ENCODE data around the gene DLG2.
"Not testable (repeated sequence)": the region's sequence is repeated elsewhere in the genome, so short reads cannot be mapped to it uniquely, and the experiment has no call there.

DLG2 gene

DNA sequence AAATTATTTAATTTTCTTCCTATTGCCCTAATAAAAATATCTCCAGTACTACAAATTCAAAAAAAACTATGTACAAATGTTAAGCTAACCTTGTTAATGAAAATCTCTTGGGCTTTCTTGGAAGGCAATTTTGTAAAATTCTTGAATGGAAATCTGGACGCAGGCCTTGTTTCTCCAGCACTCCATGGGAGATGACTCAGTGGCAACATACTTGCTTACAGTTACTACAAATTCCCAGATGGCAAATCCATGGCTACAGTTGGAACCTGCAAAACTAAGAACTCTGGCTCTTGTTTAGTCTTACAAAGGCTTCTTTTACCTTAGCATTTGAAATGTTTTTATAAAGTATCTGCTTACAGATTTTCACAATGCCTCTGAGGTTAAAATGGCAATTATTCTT is 725.2 kb downstream of the DLG2 start:
- DNase-seq (ENCODE audit: low read depth) = no peak

DNA sequence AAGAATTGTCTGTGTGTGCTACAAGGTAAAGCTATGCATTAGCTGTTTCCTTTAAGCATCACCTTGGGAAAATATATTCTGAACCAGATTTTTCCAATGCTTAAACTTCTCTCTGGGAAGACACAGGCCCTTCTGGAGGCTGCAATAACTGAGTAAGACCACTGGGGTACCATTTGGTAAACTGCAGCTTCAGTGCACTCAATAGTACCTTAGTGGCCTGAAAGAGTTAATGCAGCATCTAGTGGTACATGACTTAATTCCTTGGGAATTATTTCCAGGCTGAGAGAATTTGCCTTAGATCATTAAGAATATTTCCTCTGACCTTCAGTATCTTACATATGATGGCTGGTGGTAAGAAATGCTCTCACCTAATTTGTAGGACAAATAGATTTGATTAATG is 727.4 kb downstream of the DLG2 start:
- no peak for DNase-seq (ENCODE audit: low read depth)

DNA sequence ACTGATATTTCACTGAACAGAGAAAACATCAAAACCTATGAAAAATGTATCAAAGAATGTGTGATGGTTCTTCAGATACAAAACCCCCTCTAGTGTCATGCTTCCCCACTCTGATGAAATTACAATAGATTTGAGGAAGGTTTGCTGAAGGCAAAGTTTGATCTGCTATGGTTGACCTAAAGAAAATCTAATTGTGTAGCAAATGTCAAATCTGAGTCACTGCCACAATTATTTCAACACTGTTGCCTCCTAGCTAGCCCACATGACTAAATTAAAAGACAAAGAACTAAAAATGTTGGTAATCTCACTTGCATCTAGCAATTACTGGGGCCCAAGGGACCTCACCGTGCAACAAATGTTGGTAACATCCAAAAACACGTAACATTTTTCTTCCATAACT is 728.0 kb downstream of the DLG2 start:
- DNase-seq (ENCODE audit: low read depth) = no peak

DNA sequence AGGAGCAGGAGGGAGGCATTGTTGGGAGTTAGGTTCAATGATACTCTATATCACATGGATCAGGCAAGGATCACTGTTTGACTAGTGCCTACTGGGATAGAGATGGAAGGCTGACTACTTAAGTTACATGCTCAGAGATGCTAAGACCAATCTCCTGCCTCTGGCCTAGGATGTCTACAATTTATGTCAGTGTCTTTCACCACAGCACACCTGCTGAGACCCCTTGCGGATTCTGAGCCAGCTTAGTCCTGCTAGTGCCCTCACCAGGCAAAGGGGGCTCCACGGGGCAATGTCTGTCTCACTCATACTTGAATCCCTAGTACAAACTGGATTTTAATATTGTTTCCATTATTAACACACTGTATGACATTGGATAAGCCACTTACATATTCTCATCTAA is 732.5 kb downstream of the DLG2 start:
- no peak for DNase-seq (ENCODE audit: low read depth)

DNA sequence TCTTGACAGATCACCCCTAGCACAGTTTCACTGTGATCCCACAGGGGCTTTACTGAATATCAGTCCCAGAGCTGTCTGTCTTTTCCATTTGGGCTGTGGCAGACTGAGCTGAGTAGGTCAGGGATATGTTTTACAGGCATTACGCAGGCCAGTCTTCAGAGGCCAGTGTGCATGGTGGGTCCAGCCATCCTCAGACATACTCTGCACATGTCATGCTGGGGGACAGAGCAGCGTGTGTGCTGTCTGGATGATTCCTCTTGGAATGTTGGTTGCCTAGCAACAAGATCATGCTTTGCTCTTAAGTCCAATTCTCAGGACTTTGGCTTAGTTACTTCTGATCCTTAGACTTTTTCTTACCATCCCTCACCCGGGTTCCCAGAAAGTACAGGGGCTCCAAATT is 736.5 kb downstream of the DLG2 start:
- DNase-seq (ENCODE audit: low read depth) = no peak

DNA sequence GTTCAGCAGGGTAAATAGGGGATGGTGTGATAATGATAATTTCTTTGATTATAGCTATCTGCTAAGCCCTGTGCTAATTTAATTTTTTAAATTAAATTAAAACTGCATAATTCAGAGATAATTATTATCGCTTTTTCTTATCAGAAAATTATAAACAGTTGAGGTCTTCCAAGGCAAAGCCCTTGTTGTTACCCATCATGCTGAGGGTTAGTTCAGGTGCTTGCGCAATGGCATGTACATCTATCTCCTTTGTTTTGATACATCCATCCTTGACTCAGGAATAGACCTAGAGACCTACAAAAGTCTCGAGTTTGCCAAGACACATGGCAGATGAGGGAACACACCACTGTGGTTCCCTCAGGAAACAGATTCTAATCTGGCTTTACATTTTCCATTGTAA is 737.6 kb downstream of the DLG2 start:
- DNase-seq (ENCODE audit: low read depth) = no peak

DNA sequence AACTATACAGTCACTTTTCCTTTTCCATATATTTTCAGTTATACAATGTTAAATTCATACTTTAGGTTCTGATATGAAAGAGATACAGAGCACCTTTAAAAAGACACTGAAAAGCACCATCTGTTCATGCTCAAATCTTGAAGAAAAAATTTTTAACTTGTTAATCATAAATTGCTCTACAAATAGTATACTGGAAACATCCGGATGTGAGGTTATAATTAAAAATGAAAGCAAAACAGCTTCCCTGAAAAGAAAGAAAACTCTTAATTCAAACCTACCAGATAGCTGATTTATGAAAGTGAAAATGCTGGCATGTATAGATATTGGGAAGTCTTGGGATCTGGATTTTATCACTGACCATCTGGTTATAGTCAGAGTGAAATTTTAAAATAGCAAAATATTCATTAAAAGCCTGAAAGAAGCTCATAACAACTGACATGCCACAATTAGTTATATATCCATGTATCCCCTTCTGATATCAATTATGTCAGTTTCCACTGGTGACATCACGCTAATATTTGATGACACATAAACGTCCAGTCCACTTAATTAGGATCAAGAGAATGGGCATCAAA is 740.0 kb downstream of the DLG2 start:
- DNase-seq (ENCODE audit: low read depth) = no peak

DNA sequence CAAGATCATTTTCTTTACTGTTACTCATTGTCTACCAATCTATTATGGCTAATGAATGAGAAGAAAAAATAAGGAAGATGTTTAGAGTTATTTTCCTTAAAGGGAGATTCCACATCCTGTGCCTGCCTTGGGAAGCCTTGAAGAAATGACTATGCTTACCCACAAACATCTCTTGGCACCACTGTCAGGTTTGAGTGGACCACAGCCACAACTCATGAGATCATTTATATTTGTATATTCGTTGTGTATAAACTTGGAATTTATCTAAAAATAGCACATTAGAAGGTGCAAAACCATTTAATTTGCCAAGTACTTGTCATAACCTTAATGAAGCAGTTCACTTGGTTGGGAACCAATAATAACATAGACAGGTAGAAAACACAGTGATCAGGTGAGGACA is 740.8 kb downstream of the DLG2 start:
- DNase-seq (ENCODE audit: low read depth) = no peak

DNA sequence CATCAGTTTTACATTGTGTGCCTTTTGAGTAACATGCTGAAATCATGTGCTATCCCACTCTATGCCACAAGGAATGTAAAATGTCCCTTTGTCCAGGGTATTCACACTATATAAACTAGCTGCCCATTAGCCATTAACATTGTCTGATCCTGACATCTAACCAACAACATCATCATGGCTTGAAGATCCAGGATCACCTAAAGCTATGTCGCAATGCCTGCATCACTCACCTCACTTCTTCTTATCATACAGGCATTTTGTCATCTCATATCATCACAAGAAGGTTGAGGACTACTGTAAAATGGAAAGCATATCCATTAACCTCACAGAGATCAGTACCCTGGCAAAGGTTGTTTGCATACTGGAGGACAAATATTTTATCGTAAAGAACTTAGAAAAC is 742.3 kb downstream of the DLG2 start:
- DNase-seq (ENCODE audit: low read depth) = no peak

DNA sequence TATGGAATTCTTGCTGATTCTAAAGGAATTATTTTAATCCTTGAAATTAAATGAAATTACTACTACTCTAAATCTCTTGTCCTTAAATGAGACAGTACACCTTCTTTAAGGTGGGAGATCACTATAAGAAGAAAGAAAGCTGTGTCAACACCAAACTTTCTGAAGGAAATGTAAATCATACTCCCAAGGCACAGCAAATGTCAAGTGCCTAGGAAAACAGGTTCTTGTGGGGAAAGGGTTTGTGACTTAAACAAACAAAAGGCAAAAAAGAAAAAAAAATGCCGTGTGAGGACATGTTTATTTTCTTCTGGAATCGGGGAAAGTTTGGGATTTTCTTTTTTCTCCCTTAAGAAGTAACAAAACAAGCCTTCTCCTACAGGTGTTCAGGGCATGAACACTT is 745.1 kb downstream of the DLG2 start:
- DNase-seq (ENCODE audit: low read depth) = no peak

DNA sequence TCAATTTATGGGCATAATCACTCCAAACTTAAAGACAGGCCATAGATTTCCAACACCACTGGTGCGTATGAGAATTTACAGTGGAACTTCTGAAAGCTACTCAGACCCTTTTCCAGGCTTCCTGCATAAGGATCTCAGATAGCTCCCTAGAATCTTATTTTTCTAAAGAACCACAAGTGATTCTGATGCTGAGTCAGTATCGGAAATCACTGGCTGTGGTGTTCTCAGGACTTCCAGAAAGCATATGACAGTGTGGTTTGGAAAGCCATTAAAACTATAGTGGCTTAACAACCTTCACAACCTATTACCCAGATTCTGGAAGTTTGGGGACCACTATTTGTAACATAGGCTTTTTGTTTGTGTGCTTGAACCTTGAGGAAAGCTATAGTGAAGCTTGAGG is 756.0 kb downstream of the DLG2 start:
- DNase-seq (ENCODE audit: low read depth) = no peak

DNA sequence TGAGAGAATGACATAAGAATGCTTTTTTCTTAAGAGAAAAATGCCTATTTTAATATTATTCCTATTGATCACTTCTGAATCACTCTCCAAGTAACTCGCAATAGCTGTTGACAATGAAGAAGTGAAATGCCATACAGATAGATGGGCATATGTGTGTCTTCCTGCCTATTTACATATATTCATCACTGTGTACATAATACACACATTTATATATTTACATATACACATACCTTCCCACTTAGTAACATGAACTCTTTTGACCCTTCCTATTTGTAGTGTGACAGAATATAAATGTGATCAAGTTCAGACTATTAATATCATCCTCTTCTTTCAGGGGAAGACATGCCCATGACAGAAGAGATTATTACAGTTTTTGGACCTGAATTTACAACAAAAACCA is 756.7 kb downstream of the DLG2 start:
- DNase-seq (ENCODE audit: low read depth) = no peak

DNA sequence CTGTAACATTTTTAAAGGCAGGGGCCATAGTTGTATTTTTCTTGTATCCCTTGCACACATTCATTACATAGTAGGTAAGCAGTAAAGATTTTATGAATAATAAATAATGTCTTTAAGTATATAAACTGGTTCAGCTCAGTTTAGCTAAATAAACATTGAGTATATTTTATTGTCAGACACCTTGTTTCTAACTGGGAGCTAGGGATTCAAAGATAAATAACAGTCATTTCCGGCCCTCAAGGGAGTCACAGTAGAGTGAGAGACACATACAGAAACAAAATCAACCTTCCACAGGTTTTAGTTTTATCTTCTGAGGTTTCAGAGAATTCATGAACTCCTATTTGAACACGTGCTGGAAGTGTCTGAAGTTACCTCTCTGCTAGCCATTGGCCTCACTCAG is 760.2 kb downstream of the DLG2 start:
- DNase-seq (ENCODE audit: low read depth) = no peak

DNA sequence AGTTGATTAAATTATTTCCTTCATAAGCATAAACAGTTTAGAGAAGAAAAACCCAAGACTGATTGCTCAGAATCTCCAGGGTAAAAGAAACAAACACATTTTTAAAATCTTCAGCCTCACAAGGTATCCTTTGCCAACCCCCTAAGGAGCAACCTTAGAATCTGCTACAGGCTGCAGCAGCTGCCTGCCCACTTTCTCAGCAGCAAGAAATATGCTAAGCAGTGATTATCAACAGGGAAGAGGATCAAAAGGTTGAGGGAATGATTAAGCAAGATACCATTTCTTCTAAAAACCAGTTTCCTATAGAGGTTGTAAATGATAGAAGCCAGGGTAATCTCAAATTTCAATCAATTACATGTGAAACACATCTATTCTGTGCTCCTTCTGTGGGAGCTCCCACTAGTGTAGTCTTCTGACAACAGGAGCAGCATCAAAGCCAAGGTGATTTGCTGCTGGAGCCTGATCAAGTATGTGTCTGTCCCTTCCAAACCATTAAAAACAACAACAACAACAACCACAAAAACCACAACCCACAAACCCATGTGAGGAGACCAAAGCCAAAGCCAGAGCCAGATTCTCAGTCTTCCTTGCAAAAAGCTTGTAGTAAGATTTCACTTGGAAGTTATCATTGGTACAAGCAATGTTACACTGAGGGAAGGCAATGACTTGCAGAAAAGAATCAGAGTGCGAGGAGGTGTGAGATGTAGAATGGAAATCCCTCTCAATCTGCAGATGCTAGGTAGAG is 761.2 kb downstream of the DLG2 start:
- no peak for DNase-seq (ENCODE audit: low read depth)

DNA sequence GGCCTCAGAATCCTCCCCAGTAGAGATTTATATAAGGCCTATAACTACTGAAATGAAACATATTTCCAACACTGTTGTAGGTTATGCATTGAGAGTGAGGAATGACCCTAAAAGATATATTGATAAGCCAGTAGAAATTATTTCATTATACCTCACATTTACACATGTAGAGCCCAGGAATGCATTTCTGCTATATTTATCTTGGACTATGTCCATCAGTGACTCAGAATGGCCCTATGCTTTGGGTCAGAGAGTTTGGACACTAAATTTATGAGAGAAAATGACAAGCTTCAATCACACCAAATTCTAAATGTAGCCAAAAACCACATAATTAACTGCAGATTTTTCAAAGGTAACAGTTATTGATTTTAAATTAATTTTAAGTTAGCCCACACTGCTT is 761.9 kb downstream of the DLG2 start:
- no peak for DNase-seq (ENCODE audit: low read depth)

DNA sequence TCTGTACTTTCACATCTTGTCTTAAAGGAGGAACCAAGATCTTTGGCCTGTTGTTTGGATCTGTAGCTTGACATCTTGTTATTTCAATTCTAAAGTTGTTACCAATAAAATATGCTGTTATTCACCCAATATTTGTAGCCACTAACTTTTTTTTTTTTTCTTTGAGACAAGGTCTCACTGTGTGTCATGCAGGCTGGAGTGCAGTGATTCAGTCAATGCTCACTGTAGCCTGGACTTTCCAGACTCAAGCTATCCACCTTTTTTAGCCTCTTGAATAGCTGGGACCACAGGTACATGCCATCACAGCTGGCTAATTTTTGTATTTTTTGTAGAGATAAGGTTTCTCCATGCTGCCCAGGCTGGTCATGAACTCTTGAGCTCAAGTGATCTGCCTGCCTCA is 769.4 kb downstream of the DLG2 start:
- no peak for DNase-seq (ENCODE audit: low read depth)

DNA sequence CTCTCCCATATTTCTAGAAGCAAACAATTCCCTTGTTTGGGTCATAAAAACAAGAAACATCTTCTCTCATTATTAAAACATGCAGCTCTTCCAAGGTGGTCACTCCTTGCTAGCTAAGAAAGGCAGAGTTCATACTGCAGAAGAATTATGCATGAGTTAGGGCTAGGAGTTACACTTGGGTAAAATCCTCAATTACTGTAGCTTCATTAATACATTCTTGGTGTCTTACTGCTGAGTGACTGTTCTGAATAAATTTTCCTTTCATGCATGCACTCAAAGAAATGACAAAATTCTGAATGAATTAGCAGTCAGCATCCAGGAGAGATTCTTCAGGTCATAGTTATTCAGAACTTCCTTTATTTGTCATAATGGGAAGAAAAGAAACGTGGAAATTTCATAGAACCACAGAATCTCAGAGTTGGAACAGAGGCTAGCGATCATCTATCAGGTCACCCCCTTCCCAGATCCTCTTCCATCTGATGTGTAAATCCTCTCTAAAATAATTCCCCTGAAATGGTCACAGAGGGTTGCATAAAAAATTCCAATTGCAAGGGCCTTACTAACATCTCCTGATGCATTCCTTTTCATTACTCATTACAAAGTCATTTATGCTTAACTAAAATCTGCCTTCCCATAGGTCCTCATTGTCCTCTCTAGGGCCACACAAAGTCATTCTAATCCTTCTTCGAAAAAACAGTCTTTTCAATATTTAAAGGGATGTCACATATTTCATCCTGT is 771.5 kb downstream of the DLG2 start:
- no peak for DNase-seq (ENCODE audit: low read depth)

DNA sequence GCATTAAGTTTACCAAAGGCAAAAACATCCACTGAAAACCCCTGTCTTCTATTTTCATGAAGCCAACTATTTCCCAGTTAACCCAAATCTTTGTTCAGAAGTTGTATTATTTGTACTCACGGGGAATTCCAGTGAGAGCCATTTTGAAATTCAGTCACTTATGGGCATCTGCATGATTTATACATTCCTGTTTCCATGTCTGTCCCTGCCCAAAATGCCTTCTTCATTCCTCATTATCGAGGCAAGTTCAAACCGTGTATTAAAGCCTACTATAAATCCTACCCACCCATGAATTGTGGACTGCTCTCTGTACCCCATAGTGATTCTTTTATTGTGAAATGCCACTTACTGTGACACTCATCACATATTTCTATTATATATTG is 772.7 kb downstream of the DLG2 start:
- no peak for DNase-seq (ENCODE audit: low read depth)

DNA sequence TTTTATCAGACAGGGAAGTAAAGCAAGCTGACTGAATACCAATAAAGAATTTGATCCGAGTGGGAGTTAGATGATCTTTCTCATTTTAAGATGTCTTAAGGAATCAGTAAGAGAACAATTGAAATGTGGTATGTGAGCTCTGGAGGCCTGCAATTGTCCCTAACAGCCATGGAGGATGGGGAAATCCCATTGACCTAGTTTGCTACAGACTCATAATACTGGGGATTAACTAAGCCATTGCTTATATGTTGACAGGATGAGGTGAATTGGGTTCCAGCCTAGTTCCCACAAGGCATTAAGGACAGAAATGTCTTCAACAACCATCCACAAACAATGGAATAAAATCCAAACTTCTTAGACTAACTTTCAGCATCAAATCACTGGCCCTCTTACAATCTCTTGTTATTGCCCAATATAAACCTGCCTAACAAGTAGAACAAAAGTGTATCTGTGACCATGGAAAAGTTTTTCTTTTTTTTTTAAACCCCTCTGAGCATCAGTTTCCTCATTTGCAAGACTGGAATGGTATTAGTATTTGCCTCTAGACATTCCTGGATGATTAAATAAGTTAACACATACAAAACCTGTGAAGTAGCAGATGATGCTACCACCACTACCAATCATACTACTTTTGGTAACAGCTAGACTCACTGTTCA is 773.2 kb downstream of the DLG2 start:
- DNase-seq (ENCODE audit: low read depth) = no peak

DNA sequence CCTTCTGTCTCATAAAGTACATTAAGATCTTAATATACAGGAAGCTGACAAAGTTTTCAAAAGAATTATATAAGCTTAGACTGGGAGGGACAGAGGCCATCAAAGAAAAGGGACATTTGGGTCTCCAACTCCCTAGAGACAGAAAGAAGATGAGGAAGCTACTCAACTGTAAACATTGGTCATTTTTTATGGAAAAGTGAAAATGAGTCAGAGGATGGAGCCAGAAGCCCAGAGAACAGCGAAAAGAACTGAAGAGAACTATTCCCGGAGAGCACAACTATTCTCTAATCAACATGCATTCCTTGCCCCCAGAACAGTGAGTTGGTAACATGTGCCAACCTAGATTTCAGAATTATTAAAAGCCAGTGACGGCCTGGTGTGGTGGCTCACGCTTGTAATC is 779.3 kb downstream of the DLG2 start:
- no peak for DNase-seq (ENCODE audit: low read depth)

DNA sequence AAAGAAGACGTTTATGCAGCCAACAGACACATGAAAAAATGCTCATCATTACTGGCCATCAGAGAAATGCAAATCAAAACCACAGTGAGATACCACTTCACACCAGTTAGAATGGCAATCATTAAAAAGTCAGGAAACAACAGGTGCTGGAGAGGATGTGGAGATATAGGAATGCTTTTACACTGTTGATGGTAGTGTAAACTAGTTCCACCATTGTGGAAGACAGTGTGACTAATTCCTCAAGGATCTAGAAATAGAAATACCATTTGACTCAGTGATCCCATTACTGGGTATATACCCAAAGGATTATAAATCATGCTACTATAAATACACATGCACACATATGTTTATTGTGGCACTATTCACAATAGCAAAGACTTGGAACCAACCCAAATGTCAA is 786.9 kb downstream of the DLG2 start:
- DNase-seq (ENCODE audit: low read depth) = not testable (repeated sequence)

DNA sequence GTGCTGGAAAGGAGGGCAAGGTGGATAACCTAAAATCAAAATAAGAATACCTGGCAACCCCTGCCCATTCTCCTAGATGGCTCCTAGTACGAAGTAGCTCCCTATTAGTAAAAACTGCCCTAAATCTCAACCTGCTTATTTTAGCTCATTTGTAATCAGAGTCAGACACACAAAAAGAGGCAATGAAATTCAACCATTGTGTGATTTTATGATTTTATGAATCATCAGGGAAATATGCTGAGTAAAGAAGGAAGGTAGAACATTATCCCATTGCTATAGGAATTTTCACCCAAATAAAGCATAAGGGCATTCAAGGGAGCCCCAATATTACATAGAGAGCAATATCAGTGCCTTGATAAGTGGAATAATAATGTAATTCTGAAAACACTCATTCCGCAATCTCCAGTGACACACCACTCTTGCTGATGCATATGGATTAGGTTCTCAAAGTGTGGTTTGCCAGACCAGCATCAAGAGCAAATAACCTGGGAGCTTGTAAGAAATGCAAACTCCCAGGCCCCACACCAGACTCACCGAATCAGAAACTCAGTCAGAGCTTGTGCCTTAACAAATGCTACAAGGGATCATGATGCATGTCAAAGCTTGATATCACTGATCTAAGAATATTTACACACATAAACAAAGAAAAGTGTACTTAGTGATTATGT is 789.6 kb downstream of the DLG2 start:
- no peak for DNase-seq (ENCODE audit: low read depth)

DNA sequence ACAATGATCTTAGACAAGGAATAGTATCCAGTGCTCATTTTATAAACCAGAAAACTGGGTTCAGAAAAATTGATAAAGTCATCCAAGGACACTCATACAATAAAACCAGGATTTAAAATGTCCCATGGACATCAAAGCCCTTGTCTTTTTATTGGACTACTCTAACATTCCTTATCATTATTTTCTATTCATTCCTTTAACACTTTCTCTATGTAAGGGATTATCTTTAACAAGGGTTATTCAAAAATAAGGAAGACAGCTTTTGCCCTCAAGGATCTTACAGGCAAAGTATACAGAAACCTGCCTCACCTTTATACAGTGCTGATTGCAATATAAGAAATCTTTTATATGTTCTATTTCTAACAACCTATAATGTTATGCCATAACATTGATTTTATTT is 790.8 kb downstream of the DLG2 start:
- DNase-seq (ENCODE audit: low read depth) = no peak

Data from activated T-helper 1 cell treated with Interleukin-2 at 50 U/mL for 16 hours (primary cell).